GM19043 (cell line): ENCODE data around the gene SIPA1L3.
"Not testable (repeated sequence)": the region's sequence is repeated elsewhere in the genome, so short reads cannot be mapped to it uniquely, and the experiment has no call there.

Experiments
- ATAC-seq: cut with Tn5 transposase; IDR thresholded peaks from one replicate; pipeline ENCODE4 v1.9.1; 2021; ENCODE audit warnings: low read depth; ENCODE audit not compliant: unreplicated experiment

SIPA1L3 gene

GRCh38 chr19:37906869-37907734 lies at the start of gene SIPA1L3:
SIPA1L3 (plus strand) TSS chr19:37907208; CDS start chr19:38081566, 174,358 bp downstream.
- peak; percentile 73 for ATAC-seq

GRCh38 chr19:37864501-37864900 lies 42.5 kb upstream of the SIPA1L3 start:
- no peak for ATAC-seq

- not testable (repeated sequence) for ATAC-seq
These were observed 41.1 kb upstream of the SIPA1L3 start for GRCh38 chr19:37865930-37866329.

GRCh38 chr19:37867831-37868230 lies 39.2 kb upstream of the SIPA1L3 start:
- ATAC-seq, result no peak

GRCh38 chr19:37869766-37870340 lies 37.2 kb upstream of the SIPA1L3 start:
- no peak for ATAC-seq

GRCh38 chr19:37872383-37872782 lies 34.6 kb upstream of the SIPA1L3 start:
- no peak for ATAC-seq

GRCh38 chr19:37874784-37875183 lies 32.2 kb upstream of the SIPA1L3 start:
- no peak for ATAC-seq

GRCh38 chr19:37876032-37876431 lies 31.0 kb upstream of the SIPA1L3 start:
- ATAC-seq, result no peak

- no peak for ATAC-seq
These were observed 29.9 kb upstream of the SIPA1L3 start for GRCh38 chr19:37877147-37877546.

GRCh38 chr19:37885392-37885791 lies 21.6 kb upstream of the SIPA1L3 start:
- ATAC-seq, result no peak

GRCh38 chr19:37886571-37886970 lies 20.4 kb upstream of the SIPA1L3 start:
- no peak for ATAC-seq

GRCh38 chr19:37893845-37894575 lies 13.0 kb upstream of the SIPA1L3 start:
- no peak for ATAC-seq

- ATAC-seq, result no peak
These were observed 10.8 kb upstream of the SIPA1L3 start for GRCh38 chr19:37896180-37896579.

GRCh38 chr19:37899453-37899852 lies 7.6 kb upstream of the SIPA1L3 start:
- no peak for ATAC-seq

- no peak for ATAC-seq
These were observed 7.0 kb upstream of the SIPA1L3 start for GRCh38 chr19:37899966-37900365.

GRCh38 chr19:37902668-37903067 lies 4.3 kb upstream of the SIPA1L3 start:
- no peak for ATAC-seq

- ATAC-seq, result no peak
These were observed 3.9 kb upstream of the SIPA1L3 start for GRCh38 chr19:37903096-37903495.

GRCh38 chr19:37905946-37906868 lies 801 bp upstream of the SIPA1L3 start, which contains the start of gene WDR87:
WDR87 (minus strand) TSS chr19:37906594; CDS start chr19:37898239, 8,355 bp downstream.
- ATAC-seq, result no peak

- ATAC-seq, result no peak
These were observed 887 bp downstream of the SIPA1L3 start for GRCh38 chr19:37907735-37908455.
